Dermis blood vessel endothelial cell (primary cell): ENCODE data around the gene AR. TPM values are rescaled to one million over a fixed set of nuclear protein-coding genes. Genes with fewer than 3 reads are reported as not detected.

ENCODE experiments used
- DNase-seq: peaks from one replicate; pipeline ENCODE4 v3.0.0; 2010
- total RNA-seq: library from RNA; depleted of rRNA; stranded (reverse); fragments of >200 nt; gene quantifications from 2 replicates; pipeline ENCODE4 v1.2.3, GENCODE V29; 2014

AR gene
- total RNA-seq, 1 donor from 2014 or later: 1.2 TPM

DNA sequence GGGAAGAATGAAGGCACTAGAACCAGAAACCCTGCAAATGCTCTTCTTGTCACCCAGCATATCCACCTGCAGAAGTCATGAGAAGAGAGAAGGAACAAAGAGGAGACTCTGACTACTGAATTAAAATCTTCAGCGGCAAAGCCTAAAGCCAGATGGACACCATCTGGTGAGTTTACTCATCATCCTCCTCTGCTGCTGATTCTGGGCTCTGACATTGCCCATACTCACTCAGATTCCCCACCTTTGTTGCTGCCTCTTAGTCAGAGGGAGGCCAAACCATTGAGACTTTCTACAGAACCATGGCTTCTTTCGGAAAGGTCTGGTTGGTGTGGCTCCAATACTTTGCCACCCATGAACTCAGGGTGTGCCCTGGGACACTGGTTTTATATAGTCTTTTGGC lies 181.7 kb downstream of the AR start:
- no peak for DNase-seq

DNA sequence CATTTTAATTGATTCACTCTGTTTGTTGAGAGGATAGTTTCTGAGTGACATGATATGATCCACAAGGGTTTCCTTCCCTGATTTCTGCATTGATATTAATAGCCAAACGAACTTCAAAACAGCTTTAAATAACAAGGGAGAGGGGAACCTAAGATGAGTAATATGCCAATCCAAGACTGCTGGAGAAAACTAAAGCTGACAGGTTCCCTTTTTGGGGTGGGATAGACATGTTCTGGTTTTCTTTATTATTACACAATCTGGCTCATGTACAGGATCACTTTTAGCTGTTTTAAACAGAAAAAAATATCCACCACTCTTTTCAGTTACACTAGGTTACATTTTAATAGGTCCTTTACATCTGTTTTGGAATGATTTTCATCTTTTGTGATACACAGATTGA lies 182.2 kb downstream of the AR start:
- DNase-seq: no peak

DNA sequence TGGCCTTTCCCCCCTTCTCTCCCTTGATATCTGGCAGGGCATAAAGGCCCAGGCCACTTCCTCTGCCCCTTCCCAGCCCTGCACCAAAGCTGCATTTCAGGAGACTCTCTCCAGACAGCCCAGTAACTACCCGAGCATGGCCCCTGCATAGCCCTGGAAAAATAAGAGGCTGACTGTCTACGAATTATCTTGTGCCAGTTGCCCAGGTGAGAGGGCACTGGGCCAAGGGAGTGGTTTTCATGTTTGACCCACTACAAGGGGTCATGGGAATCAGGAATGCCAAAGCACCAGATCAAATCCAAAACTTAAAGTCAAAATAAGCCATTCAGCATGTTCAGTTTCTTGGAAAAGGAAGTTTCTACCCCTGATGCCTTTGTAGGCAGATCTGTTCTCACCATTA lies 183.8 kb downstream of the AR start:
- DNase-seq: no peak

DNA sequence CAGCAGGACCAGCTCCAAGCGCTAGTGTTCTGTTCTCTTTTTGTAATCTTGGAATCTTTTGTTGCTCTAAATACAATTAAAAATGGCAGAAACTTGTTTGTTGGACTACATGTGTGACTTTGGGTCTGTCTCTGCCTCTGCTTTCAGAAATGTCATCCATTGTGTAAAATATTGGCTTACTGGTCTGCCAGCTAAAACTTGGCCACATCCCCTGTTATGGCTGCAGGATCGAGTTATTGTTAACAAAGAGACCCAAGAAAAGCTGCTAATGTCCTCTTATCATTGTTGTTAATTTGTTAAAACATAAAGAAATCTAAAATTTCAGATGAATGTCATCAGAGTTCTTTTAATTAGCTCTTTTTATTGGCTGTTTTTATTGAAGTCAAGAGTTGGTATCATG lies 186.5 kb downstream of the AR start:
- DNase-seq: no peak

DNA sequence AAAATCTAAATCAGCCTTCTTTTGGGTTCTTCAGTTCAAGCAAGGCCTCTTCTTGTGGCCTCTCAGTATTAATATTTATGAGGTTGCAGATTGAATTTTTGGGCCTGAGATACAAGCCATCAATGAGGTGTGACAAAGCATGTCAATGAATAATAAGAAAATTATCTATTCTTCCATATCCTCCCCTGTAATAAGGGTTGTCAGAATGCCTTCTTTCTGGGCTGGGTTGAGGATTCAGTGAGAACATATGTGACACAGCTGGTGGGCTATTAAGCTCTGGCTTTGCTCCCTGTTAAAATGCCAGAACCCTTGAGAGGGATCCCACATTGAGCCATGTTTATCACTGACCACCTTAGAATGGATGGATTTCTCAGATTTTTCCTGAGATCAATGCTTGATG lies 187.2 kb downstream of the AR start:
- no peak for DNase-seq

DNA sequence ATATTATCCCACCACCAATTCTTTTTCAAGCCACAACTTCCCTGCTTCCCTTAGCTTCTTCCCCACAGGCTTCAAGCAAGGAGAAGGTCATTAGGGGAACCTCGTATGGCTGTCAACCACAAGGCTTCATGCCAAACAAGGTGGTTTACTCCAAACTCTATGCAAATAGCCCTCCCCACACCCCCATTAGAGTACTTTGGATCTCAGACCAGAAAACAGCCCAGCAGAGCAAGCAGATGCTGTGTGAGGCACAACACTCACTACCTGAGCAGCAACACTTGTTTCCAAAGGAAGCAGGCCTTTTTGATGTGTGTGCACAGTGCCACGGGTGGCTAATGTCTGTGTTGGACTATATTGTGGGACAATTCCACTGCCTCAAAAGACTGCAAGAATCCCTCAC lies 189.0 kb downstream of the AR start:
- DNase-seq: no peak

DNA sequence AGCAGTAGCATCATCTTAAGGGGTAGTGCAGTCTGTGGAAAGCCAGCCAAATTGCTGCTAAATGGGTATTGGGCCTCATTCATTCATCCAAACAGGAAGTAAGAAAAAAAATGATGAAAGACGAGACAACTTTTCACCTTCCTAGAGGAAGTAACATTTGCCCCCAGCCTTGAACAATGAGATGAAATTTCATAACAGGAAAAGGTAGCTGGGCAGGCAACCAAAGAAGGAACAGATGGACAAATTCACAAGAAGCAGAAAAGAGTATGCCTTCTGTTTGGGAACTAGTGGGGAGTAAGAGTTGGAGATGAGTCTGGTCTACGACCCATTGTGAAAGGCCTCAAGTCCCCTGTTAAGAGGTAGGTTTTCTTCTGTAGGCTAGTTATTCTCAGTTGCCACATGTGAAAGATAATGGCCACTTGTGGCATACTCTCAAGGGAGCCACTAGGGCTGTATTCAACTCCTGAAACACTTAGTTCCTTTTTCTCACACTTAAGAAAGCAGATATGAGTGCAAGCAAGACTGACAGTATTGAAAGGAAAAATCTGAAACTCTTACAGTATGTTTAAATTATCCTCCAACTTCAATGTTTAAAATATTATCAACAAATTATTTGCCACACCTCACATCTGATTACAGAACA lies 190.4 kb downstream of the AR start:
- peak; percentile 34 for DNase-seq

DNA sequence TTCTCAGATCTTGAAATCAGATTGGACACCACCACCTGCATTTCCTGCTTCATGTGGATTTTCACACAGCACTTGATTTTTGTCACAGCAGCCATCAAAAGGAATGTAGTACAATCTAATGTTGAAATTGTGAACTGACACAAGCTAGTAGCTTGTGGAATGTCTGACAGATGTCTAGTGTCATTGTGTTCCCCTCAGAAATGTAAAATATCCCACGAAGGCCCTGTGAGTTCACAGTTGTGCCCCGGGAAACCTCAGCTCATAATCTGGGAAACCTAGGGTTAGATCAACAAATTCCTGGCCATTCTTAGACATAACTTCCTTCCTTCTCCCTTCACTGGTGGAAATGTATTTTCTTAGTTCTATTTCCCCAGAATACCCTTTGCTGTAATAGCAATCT lies 205.7 kb downstream of the AR start:
- DNase-seq: peak; percentile 0

DNA sequence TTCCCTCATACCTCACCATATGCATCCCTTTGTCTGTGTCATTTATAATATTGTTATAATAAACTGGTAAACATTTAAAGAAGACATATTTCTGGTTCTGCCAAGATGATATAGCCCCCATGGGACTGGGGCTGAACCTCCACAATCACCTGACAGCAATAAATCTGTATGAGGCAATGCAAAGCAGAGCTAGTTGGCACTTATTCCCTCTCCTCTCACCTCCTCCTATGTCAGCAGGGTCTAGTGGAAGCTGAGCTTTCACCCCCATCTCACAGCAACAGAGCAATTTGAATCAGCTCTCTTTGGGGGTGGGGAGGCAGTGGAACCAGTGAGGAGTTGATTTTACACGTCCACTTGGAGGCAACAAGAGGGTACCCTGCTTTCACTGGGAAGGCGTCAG lies 206.9 kb downstream of the AR start:
- no peak for DNase-seq

DNA sequence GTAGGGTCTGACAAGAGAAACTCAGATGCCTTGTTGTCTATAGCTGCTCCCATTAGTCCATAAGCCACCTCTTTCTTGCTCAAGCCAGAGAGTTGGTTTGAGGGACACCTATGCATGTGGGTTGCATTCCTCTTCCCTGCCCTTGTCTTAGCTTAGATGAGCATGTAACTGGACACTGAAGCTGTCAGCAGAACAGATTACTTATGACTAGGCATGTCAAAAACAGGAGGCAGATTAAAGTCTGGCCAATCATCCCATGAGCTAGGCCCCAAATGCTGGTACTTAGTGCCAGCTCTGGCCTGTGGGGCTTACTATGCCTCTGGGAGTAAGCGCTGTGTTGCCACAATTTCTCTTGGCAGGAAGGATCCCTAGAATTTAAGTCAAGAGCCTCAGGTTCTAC lies 215.2 kb downstream of the AR start:
- DNase-seq: no peak

DNA sequence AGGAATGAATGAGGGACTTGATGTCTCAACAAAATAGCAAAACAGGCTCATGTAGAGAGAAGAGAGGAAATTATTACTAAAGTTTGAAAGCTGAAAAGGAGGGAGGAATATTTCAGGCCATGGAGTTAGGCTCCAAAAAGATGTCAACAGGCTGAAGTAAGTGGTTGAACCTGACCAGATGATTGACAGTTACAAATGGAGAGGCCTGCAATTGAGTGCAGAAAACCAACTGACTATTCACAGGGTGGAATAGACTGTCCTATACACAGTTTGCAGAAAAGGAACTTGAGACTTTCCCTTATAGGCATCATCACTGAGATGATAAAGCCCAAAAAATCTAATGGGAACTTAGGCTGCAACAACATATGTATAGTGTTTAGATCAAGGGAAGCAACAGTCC lies 233.3 kb downstream of the AR start:
- no peak for DNase-seq

DNA sequence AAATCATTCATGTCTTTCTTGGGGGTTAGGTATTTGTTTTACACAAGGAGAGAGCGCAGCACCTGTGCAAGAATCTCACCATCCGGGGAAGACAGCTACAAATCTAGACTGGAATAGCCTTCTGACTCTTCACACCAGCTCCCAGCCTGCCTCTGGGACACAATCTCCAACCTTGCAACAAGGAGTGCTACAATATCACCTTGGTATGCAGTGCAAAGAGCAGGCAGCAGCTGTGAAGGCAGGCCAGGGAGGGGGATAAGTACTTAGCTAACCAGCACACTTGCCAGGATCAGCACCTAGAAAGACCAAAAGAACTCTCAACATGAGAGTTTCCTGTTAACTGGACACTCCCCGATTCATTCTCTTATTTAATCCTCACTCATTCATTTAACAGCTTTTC lies 235.3 kb downstream of the AR start:
- no peak for DNase-seq
